Measurements from ENCODE around the gene ZNF284.

The ZNF284 gene

DNA sequence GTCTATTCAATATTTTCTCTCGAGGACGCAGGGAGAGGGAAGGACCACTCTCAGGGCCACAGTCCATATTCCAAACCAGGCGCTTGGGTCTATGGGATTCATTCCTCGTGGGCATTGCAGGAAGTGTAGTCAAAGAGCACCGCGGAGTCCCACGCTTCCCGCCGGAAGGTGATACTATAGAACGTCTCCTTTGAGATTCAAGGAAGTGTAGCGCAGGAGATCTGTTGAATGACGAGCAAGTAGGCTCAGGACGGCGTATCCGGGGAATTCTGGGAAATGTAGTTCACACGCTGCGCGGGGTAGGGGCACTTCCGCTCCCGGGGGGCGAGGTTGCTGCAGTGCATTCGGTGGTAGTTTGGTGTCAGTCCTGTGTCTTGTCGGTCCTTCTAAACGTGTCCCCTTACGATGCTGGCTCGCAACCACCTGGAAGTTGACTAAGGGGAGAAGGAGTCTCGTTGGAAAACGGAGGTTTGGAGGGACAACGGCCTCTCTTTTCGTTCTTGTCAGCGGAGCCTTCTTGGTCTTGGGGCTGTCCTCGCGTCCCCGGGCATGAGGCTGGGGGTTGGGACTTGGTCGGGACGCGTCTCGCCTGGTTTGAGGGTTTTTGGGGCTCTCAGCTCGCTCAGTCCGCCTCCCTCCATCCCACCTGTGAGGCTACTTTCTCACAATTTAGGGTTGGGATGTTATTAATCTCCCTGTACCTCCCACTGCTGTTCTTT is at the start of gene ZNF284:
ZNF284 (plus strand) TSS at position 336 of the 719 bp plus-strand sequence. CDS start 4,231 bp downstream, outside the sequence.
- DNase-seq: peak; percentile 91

DNA sequence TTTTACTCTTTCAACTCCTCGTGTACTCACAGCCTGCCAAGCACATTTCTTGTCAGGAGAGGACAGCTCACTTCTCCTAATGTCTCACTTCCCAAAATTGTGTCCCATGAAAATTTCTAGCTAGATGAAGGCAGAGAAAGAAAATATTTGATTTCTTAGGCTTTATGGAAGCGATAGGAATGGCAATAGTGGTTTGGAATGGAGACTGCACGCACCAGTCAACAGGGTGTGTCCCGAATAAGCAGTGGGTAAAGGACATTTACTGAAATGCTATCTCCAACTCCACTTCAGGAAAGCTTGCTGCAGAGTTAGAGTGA is 47.1 kb upstream of the ZNF284 start:
- DNase-seq: no peak

DNA sequence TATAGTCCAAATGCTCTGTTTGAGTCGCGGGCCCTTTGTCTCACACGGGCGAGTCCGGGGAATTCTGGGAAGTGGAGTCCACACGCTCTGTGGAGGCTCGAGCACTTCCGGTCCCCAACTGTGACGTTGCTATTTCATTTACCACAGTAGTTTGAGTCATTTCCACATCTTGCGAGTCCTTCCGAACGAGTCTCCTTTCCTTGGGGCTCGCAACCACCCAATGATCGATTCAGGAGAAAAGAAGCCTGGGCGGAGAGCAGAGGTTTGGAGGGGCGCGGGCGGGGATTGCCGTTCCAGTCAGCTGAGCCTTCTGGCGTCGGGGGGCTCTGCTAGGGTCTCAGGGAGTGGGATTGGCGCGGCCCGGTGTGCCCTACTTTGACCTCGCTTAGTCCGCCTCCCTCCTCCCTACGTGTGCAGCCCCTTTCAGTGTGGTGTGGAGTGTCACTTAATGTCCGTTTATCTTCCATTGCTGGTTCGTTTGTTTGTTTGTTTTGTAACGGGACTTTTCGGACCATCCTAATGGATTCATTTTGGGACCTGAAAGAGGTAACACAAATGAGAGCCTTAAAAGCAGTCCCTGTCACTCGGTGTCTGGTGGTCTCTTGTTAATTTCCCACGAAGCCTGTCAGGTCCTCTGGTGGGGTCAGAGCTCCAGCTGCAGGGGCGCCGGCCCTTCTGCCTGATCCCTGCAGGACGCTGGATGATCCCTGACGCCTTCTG is 46.6 kb upstream of the ZNF284 start, which contains the start of gene ZNF222:
ZNF222 (plus strand) TSS at position 163 of the 720 bp plus-strand sequence; CDS start at position 221, 58 bp downstream.
- peak; percentile 86 for DNase-seq

DNA sequence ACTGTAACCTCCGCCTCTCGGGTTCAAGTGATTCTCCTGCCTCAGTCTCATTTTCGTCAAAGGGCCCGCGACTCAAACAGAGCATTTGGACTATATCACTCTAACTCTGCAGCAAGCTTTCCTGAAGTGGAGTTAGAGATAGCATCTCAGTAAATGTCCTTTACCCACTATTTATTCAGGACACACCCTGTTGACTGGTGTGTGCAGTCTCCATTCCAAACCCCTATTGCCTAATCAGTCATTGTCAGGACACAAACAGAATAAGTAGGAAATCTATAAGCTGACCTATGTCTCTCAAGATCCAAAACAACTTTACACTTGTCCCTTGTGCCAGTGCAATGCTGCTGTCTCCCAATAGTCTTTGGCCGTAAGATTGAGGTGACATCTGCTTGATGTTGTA is 45.3 kb upstream of the ZNF284 start:
- DNase-seq: no peak

DNA sequence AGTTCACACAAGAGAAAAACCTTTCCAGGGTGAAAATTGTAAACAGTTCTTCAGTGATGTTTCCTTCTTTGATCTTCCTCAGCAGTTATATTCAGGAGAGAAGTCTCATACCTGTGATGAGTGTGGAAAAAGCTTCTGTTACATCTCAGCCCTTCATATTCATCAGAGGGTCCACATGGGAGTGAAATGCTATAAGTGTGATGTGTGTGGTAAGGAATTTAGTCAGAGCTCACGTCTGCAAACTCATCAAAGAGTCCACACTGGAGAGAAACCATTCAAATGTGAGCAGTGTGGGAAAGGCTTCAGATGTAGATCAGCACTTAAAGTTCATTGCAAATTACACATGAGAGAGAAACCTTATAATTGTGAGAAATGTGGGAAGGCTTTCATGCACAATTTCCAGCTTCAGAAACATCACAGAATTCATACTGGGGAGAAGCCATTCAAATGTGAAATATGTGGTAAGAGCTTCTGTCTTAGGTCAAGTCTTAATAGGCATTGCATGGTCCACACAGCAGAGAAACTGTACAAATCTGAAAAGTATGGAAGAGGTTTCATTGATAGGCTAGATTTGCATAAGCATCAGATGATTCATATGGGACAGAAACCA is 39.9 kb upstream of the ZNF284 start:
- no peak for DNase-seq

DNA sequence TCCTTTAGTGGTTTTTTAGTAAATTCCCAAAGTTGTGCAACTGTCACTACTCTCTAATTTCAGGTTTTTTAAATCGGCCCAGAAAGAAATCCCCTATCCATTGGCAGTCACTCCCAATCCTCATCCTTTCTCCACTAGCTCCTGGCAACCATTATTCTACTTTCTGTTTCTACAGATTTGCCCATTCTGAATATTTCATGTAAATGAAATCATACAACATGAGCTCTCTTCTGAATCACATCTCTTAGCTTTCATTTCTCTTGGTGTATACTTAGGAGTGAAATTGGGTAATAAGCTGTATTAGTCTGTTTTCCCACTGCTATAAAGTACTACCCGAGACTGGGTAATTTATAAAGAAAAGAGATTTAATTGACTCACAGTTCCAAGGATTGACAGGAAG is 29.8 kb upstream of the ZNF284 start:
- DNase-seq: no peak

DNA sequence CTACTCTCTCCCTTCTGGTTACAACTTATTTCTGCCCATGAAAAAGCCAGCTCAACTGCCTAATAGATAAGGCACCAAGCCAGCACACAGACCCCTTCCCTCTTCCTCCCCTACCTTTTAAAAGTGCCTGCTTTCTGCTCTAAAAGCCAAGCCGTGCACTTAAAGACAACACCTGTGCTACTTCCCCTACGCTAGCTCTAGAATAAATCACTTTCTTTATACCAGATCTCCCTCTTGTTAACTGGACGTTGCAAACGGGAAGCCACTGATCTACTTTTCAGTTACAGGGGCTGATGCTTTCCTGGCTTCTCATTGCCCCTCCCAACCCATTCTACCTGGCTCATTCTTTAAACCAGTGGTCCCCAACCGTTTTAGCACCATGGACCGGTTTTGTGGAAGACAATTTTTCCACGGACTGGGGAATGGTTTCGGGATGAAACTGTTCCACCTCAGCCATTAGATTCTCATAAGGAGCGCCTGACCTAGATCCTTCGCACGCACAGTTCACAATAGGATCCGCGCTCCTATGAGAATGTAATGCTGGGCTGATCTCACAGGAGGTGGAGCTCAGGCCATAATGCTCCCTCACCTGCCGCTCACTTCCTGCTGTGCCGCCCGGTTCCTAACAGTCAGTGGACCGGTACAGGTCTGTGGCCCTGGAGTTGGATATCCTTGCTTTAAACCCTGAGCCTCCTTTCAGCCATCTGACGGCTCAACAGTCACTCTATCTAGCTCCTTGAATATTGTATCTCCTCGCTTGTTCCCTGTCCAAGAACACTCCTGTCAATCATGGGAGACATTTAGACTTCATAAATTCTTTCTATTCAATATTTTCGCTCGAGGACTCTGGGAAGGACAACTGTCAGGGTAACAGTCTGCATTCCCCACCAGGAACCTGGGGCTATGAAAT is 21.0 kb upstream of the ZNF284 start:
- peak; percentile 13 for DNase-seq

DNA sequence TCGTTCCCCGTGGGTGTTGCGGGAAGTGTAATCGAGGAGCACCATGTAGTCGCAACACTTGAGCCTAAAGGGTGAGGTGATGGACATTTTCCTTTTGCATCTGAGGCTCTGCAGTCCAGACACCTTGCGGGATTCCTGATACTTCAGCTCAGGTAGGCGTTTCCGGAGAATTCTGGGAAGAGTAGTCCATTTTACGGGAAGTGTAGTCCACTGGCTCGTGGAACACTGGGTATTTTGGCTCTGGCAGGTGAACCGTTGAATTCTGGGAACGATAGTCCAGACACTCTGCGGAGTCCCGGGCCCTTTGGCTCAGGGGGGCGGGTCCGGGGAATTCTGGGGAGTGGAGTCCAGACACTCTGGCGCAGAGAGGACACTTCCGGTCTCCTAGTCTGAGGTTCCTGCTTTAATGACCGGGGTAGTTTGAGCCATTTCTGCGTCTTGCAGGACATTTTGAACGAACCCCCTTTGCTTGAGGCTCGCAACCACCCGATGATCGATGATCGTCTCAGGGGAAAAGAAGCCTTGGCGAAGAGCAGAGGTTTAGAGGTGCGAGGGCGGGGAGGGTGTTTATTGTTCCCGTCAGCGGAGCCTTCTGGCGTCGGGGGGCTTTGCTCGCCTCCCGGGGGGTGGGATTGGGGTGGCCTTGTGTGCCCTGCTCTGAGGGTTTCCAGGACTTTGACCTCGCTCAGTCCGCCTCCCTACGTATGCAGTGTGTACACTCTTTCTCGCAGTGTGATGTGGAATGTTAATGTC is 20.1 kb upstream of the ZNF284 start, which contains the start of gene ZNF223:
ZNF223 (plus strand) TSS at position 387 of the 753 bp plus-strand sequence. CDS start 3,141 bp downstream, outside the sequence.
- DNase-seq: peak; percentile 82

DNA sequence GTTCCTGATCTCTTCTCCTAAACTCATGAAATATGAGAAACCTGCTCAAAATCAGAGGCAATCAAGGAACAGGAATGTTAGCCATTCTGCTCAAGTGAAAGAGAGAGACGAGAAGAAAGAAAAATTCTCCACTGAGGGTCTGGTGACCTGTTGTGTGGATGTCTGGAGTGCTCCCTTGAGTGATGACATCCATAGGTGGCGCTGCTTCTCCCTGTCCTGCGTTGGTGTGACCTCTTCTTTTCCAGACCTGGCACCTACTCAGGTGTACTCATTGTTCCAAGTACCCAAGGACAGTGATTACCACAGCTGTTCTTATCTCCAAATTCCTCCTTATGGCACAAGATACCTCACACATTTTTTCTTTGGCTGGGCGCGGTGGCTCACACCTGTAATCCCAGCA is 16.1 kb upstream of the ZNF284 start:
- no peak for DNase-seq

DNA sequence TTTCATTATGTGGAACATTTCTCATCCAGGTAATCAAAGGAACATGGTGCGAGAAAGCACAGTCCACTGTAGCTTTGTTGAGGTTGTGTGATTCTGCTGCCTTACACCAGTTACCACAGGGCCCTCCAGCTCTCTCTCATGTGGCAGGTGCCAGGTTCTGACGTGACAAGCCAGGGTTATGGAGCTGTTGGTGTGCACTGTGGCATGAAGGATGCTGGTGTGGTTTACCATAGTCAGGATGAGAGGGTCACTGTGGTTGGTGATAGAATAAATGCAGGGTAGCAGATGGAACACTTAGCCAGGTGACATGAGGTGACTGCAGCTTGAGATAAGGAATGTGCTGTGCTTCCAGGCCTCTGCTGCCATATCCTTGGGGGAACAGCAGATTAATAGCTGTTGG is 12.7 kb upstream of the ZNF284 start:
- DNase-seq: no peak

DNA sequence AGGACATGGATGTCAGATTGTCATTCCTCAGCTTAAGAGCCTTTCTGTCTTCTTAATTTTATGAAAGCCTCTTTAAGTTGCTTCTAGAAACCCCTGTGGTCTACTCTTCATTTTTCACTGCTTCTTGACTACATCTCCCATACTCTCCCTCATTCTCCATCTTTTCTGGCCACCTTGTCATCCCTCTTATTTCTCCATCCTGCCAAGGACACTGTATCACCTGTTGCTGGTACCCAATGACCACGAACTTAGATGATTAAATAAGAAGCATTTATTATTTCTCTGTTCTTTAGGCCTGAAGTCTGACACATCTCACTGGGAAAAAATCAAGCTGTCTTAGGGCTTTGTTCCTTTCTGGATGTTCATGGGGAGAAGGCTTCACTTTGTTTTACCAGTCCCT is 10.9 kb upstream of the ZNF284 start:
- DNase-seq: no peak

DNA sequence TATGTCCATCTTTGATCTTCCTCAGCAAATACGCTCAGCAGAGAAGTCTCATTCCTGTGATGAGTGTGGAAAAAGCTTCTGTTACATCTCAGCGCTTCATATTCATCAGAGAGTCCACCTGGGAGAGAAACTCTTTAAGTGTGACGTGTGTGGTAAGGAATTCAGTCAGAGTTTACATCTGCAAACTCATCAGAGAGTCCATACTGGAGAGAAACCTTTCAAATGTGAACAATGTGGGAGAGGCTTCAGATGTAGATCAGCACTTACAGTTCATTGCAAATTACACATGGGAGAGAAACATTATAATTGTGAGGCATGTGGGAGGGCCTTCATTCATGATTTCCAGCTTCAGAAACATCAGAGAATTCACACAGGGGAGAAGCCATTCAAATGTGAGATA is 5.7 kb upstream of the ZNF284 start:
- DNase-seq: no peak

DNA sequence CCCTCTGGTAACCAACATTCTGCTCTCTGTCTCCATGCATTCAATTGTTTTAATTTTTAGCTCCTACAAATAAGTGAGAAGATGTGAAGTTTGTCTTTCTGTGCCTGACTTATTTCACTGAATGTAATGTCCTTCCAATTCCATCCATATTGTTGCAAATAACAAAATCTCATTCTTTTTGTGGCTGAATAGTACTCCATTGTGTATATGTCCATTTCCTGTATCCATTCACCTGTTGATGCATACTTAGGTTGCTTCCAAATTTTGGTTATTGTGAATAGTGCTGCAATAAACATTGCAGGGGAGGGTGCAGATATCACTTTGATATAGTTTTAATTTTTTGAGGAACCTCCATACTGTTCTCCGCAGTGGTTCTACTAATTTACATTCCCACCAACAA is 2.5 kb upstream of the ZNF284 start:
- no peak for DNase-seq

DNA sequence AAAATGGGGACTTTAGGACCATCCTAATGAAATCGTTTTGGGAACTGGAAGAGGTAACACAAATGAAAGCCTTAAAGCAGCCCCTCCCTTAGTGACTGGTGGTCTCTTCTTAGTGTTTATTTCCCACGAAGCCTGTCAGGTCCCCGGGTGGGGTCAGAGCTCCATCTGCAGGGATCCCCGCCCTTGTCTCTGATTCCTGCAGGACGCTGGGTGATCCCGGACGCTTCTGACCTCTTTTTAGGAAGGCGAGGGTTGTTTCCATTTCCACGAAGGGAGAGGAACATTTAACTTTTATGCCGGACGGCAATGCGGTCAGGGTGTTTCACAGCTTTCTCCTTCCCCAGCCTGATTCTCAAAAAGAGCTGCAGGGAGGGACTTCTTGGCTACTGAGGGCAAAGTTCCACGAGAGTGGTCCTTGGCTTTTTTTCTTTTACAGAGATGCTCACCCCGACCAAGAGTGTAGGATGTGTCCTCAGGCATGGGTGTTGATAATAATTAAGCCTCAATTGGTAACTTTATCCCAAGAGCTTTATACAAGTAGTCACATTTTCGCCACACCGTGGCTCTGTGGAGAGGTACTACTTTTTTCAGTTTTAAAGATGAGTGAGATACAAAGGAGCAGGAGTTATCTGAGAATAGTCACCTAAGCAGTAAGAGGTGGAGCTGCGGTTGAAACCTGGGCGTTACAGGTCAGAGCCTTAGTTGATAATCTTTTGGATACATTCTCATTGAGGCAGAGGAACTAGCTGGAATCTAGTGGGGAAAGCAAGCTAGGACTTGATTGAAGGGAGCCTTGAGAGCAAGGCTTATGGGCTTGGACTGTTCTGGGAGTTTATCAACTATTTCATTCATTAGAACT is 813 bp downstream of the ZNF284 start:
- DNase-seq: no peak

DNA sequence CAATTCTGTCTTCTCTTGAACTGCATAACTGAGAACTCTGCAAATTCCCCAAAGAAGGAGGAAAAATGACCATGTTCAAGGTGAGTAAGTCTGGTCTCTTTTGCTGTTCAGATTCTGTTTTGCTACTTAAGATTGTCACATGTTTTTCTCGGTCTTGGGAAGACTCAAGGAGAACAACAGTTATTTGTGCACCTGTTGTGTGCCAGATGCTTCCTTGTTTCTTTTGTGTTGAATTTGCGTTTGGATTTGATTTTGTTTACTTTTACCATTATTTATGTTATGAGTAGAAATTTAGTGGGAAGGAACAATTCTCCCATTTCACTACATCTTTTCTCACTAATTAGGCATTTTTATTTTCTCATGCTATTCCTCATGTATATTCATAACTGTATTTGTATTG is 4.4 kb downstream of the ZNF284 start:
- DNase-seq: no peak

DNA sequence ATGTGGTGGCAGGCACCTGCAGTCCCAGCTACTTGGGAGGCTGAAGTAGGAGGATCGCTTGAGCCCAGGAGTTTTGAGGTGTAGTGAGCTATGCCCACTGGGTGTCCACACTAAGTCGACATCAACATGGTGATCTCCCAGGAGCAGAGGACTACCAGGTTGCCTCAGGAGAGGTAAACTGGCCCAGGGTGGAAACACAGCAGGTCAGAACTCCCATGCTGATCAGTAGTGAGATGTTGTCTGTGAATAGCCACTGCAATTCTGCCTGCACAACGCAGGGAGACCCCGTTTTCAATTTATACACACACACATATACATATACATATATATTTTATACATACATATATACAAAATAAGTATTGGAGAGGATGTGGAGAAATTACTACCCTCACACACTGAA is 20.1 kb downstream of the ZNF284 start:
- no peak for DNase-seq

DNA sequence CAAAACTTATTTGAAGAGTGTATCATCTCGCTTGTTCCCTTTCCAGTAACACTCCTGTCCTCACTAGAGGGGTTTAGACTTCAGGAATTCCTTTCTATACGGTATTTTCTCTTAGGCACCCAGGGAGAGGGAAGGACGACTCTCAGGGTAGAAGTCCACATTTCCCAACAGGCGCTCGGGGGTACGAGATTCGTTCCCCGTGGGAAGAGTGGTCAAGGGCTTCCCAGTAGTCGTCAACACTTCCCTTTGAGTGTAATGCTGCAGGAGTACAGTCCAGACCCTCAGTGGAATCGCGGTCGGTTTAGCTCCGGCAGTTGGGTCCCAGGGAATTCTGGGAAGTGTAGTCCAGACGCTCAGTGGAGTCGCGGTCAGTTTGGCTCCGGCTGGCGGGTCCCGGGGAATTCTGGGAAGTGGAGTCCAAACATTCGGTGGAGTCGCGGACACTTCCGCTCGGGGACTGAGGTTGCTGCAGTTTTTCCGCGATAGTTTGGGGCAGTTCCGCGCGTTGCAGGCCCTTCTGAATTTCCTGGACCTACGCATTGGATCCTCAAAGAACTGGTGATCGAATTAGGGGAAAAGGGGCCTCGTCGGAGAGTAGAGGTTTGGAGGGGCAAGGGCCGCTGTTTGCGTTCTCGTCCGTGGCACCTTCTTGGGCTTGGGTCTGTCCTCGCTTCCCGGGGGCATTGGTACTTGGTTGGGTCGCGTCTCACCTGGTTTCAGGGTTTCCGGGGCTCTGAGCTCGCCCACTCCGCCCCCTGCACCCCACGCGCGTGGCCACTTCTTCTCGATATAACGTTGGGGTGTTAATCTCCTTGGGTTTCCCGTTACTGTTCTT is 22.2 kb downstream of the ZNF284 start, which contains the start of gene ZNF224:
ZNF224 (plus strand) TSS at position 431 of the 835 bp plus-strand sequence. CDS start 3,513 bp downstream, outside the sequence.
- peak; percentile 87 for DNase-seq

DNA sequence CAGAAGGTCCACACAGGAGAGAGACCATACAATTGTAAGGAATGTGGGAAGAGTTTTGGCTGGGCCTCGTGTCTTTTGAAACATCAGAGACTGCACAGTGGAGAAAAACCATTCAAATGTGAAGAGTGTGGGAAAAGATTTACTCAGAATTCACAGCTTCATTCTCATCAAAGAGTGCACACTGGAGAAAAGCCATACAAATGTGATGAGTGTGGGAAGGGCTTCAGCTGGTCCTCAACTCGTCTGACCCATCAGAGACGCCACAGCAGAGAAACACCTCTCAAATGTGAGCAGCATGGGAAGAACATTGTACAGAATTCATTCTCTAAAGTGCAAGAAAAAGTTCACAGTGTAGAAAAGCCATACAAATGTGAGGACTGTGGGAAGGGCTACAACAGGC is 35.8 kb downstream of the ZNF284 start:
- no peak for DNase-seq

DNA sequence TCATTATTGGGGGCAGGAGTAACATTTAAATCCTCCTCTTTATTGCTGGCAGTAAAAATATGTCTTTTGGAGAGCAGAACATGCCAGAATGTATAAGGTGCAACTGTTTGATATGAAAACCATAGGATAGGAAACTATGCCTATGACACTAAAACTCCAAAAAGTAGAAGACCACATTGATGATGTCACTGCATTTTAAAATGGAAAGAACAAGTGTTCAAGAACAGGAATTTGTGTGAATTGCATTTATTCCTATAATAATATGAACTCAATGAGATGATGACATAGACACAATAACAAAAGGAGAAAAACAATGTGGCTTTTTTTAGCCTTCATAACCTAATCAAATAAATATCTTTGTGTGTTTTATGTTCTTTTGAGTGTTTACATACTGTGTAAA is 37.5 kb downstream of the ZNF284 start:
- DNase-seq: no peak

DNA sequence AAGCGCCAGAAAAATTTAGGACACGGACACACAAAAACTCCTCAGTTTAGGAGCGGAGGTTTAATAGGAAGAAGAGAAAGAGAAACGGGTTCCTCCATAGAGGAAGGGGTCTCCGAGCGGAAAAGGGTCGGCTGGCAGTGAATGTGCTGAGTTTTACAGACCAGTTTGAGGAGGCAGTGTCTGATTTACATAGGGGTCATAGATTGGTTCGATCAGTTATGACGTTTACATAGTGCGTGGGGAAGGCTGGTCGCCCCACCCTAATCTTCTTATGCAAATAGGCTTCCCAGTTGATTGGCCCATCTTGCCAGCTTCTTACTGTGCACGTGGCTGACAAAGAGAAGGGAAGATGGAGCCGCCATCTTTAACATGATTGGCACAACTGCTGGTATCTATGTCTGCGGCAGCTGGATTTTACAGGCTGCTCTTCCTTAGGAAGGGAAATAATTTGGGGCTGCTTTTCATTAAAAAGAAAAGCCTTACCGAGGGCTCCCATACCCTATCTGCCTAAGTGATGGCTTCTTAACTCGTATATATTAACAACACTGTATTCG is 40.0 kb downstream of the ZNF284 start:
- DNase-seq: no peak

Data from CD4-positive, alpha-beta T cell treated with Interleukin-4 for 4 hours (primary cell).